ENCODE results near the gene SEMA5B.

SEMA5B gene

GRCh38 chr3:122973893-122974615, 53.5 kb downstream of the SEMA5B start:
- DNase-seq = no peak

GRCh38 chr3:122972141-122972540, 55.4 kb downstream of the SEMA5B start:
- no peak for DNase-seq

GRCh38 chr3:122969585-122970469, 57.7 kb downstream of the SEMA5B start:
- DNase-seq = no peak

- no peak for DNase-seq
These were observed 59.8 kb downstream of the SEMA5B start for GRCh38 chr3:122967765-122968164.

- no peak for DNase-seq
These were observed 60.2 kb downstream of the SEMA5B start for GRCh38 chr3:122967356-122967755.

GRCh38 chr3:122966045-122966444, 61.5 kb downstream of the SEMA5B start:
- no peak for DNase-seq

GRCh38 chr3:122964811-122965210, 62.8 kb downstream of the SEMA5B start:
- DNase-seq = no peak

GRCh38 chr3:122962149-122962548, 65.4 kb downstream of the SEMA5B start:
- no peak for DNase-seq

GRCh38 chr3:122961146-122961545, 66.4 kb downstream of the SEMA5B start:
- no peak for DNase-seq

GRCh38 chr3:122960652-122961051, 66.9 kb downstream of the SEMA5B start:
- no peak for DNase-seq

- no peak for DNase-seq
These were observed 68.2 kb downstream of the SEMA5B start for GRCh38 chr3:122959339-122959738.

GRCh38 chr3:122957707-122958689, 69.6 kb downstream of the SEMA5B start:
- DNase-seq = no peak

- DNase-seq = no peak
These were observed 70.7 kb downstream of the SEMA5B start for GRCh38 chr3:122956693-122957455.

- DNase-seq = no peak
These were observed 71.5 kb downstream of the SEMA5B start for GRCh38 chr3:122955916-122956692.

GRCh38 chr3:122952520-122952919, 75.0 kb downstream of the SEMA5B start:
- no peak for DNase-seq

- DNase-seq = no peak
These were observed 79.2 kb downstream of the SEMA5B start for GRCh38 chr3:122948408-122948807.

- DNase-seq = no peak
These were observed 79.8 kb downstream of the SEMA5B start for GRCh38 chr3:122947738-122948137.

- DNase-seq = no peak
These were observed 80.4 kb downstream of the SEMA5B start for GRCh38 chr3:122947196-122947595.

- DNase-seq = no peak
These were observed 81.4 kb downstream of the SEMA5B start for GRCh38 chr3:122946185-122946584.

GRCh38 chr3:122945230-122945629, 82.3 kb downstream of the SEMA5B start:
- DNase-seq = no peak

GRCh38 chr3:122944671-122945161, 82.8 kb downstream of the SEMA5B start:
- DNase-seq = no peak
